ENCODE results near the gene RADIL. TPM values are rescaled to one million over a fixed set of nuclear protein-coding genes. Genes with fewer than 3 reads are reported as not detected.

The RADIL gene
- polyA plus RNA-seq, 3 donors, result not detected

DNA sequence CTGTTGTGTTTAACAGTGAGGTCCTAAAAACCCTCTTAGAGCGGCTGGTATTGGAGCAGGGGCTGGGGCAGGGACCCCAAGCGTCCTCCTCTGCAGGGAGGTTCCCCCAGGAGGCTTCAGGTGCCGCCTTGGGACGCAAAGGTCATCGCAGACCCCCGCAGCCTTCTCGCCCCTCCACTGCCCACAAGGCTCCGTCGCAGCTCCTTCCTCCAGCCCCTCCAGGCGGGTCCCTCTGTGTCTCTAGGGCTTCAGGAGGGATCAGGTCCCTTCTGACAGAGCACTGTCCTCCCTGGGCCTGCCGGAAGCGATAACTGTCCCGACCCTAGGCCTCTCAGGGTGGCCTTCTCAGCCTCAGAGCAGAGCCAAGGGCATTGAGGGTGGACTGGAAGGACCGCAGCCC lies 134.2 kb downstream of the RADIL start:
- Histone ChIP-seq H3K9ac (ENCODE audit: insufficient read depth, low read length, poor library complexity, severe bottlenecking) (no peak overlapping the region), H2AFZ (ENCODE audit: insufficient read depth, low read depth, low read length, poor library complexity, severe bottlenecking) (no peak overlapping the region), H3K79me2 (ENCODE audit: insufficient read depth, low read length) (peaks cover 73% of the 10 kb centered on the region), H3K9me3 (replicated peaks in 1 of 2; ENCODE audit: control insufficient read depth in 1 of 2, insufficient read depth in 1 of 2, low read length in 2 of 2) (no peaks in the 10 kb centered on the region), H3K4me3 (replicated peaks in 1 of 3; ENCODE audit: low read depth in 2 of 3, low read length in 3 of 3) (no peak overlapping the region), H3K4me1 (ENCODE audit: control insufficient read depth in 1 of 2, insufficient read depth in 2 of 2, low read length in 2 of 2) (peaks cover 35 to 36% of the 10 kb centered on the region in 2 donors), H3K27ac (ENCODE audit: low read depth in 1 of 2, low read length in 2 of 2) (peak overlapping the region in 1 of 2 donors; percentile 45), H3K36me3 (replicated peaks in 1 of 2; ENCODE audit: control insufficient read depth in 1 of 2, insufficient read depth in 2 of 2, low read length in 2 of 2) (peaks cover 14 to 46% of the 10 kb centered on the region in 2 donors), H3K4me2 (replicated peaks; ENCODE audit: extremely low read depth, low read length, poor library complexity, severe bottlenecking) (no peak overlapping the region), H4K20me1 (ENCODE audit: insufficient read depth, low read length) (peaks cover 47% of the 10 kb centered on the region), H3K27me3 (ENCODE audit: control insufficient read depth in 2 of 2, insufficient read depth in 2 of 2, low read length in 2 of 2) (no peaks in the 10 kb centered on the region)
- peaks cover 41% of the 10 kb centered on the region for H3K4me1 Mint-ChIP-seq
- DNase-seq, result no peak
- intact Hi-C loops (cut with micrococcal nuclease), result loop anchor here in 1 of 2 donors (5.0 kb wide), 2 partner anchors 37 to 67 kb away; partner anchors contain the start of gene FOXK1
- H3K27me3 Mint-ChIP-seq (ENCODE audit: low read depth in 3 of 3), result peaks cover 0 to 2% (median 0%) of the 10 kb centered on the region in 3 donors
- H3K4me3 Mint-ChIP-seq, result no peak overlapping the region
- H3K27ac Mint-ChIP-seq, result no peak overlapping the region
- peaks cover 17 to 44% of the 10 kb centered on the region in 2 donors for H3K36me3 Mint-ChIP-seq
- 97% methylated on average over 14 of the region's 14 CpGs for WGBS (ENCODE audit: insufficient coverage)
- TF ChIP-seq, protein P1, sequence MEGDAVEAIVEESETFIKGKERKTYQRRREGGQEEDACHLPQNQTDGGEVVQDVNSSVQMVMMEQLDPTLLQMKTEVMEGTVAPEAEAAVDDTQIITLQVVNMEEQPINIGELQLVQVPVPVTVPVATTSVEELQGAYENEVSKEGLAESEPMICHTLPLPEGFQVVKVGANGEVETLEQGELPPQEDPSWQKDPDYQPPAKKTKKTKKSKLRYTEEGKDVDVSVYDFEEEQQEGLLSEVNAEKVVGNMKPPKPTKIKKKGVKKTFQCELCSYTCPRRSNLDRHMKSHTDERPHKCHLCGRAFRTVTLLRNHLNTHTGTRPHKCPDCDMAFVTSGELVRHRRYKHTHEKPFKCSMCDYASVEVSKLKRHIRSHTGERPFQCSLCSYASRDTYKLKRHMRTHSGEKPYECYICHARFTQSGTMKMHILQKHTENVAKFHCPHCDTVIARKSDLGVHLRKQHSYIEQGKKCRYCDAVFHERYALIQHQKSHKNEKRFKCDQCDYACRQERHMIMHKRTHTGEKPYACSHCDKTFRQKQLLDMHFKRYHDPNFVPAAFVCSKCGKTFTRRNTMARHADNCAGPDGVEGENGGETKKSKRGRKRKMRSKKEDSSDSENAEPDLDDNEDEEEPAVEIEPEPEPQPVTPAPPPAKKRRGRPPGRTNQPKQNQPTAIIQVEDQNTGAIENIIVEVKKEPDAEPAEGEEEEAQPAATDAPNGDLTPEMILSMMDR (IDR thresholded peaks at IDR 0.05), result no peak
- peaks cover 0 to 3% (median 0%) of the 10 kb centered on the region in 7 donors for H3K9me3 Mint-ChIP-seq

Small RNA genes within 50 kb of the gene (small RNA-seq; reads per million reads assigned to genes)
- gene MIR4656 (ENCODE audit: insufficient read length, low read depth) (not detected), gene RF00019 (ENCODE audit: insufficient read length, low read depth) (not detected)

Other genes with a start within 250 kb of the RADIL start
- gene FOXK1, start 201.4 kb downstream of the RADIL start, polyA plus RNA-seq, result 10 to 100 TPM in 1 of 3 donors, under 1 TPM in 2; 0.33 to 16.8 (median 0.76) TPM
- gene AP5Z1, start 108.1 kb downstream of the RADIL start, polyA plus RNA-seq, result 10 to 100 TPM; 30.8 to 75.2 (median 33.8) TPM
- gene PAPOLB, start 21.7 kb downstream of the RADIL start, polyA plus RNA-seq, result not detected
- gene MMD2, start 75.5 kb upstream of the RADIL start, polyA plus RNA-seq, result not detected
- gene RBAK, start 162.1 kb upstream of the RADIL start, polyA plus RNA-seq, result 1 to 10 TPM in 2 of 3 donors, under 1 TPM in 1; 0.74 to 3.3 (median 1.8) TPM